OCI-LY1 (cell line): Measurements from ENCODE around the gene MBNL1.

Experiments used
- CTCF ChIP-seq: fragments of 200-600 bp; sonication (generic), shearing (Covaris generic); IDR thresholded peaks from 2 replicates; pipeline ENCODE4 v1.5.1; 2017; ENCODE audit warnings: mild to moderate bottlenecking, antibody characterized with exemption, low read length, moderate library complexity, mixed read lengths
- EZH2 ChIP-seq: fragments of 200-600 bp; sonication (generic), shearing (Covaris generic); IDR thresholded peaks from 2 replicates; pipeline ENCODE4 v1.8.0; 2017; ENCODE audit warnings: borderline replicate concordance, mixed run types, mild to moderate bottlenecking, antibody characterized with exemption, low read length, moderate library complexity, mixed read lengths

- TF ChIP-seq CTCF (no peak), EZH2 (no peak)
Measured at GRCh38 chr3:152365126-152365525, 96.4 kb downstream of the MBNL1 start.
